ENCODE measurements around the gene CA5A. TPM values are rescaled to one million over a fixed set of nuclear protein-coding genes. Genes with fewer than 3 reads are reported as not detected.
A peak's percentile ranks its signal among the peaks of the same experiment; 100 is the strongest.

The CA5A gene
- total and polyA plus RNA-seq, 2 of the 13 experiments (the other 11 are each of a cell fraction or from before 2014, with no cell fraction given) = 66.8 to 106 TPM

DNA sequence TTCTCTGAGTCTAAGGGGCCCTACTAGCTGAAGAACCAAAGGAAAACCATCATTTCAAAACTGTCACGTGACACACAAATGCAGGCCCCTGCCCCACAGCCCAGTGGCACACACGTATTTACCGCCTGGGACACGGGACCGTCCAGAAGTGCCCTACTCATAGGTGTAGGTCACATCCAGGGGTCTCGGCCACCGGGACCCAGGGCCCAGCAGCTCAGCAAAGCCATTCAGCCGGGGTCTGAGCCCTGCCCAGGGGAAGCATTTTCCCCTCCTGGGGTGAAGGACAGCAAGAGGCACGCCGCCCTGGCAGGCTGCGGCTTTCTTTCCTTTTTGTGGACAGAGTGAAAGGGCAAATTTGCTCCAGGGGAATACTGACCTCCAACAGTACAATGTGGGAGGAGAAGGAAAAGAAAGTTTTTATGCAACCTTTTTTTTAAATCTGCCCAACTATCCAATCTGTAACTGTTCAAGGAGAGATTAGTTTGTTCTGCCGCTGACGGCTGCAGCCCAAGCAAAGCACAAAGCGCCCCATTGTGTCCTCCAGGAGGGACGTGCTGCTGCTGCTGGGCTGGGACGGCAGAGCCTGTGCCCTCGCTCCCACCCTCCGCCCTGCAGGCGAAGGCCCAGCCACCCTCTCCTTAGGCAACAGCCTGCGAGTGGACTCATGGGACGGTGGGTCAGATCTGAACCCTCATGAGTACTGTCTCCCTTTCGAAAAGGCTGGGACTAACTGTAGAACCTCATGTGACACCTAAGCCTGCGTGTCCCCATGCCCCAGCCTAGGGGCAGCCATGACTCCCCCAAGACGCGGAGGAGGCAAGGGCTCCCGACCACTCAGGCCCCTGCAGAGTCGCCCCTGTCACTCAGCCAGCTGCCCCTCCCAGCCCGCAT, 88.3 kb downstream of the CA5A start (continued):
- peak; percentile 51; the same call in 1 of the 2 replicates for TF ChIP-seq CSRNP1 (CRISPR knock-in tag; IDR thresholded peaks at IDR 0.05)
- TF ChIP-seq ZSCAN22 (CRISPR knock-in tag; IDR thresholded peaks at IDR 0.05) = peak; percentile 85; the same call in 1 of the 2 replicates
- TF ChIP-seq ZNF224 (CRISPR knock-in tag; IDR thresholded peaks at IDR 0.05) = no peak
- TF ChIP-seq RELA (CRISPR knock-in tag; IDR thresholded peaks at IDR 0.05) = peak; percentile 24; the same call in 1 of the 2 replicates
- TF ChIP-seq, protein P1, sequence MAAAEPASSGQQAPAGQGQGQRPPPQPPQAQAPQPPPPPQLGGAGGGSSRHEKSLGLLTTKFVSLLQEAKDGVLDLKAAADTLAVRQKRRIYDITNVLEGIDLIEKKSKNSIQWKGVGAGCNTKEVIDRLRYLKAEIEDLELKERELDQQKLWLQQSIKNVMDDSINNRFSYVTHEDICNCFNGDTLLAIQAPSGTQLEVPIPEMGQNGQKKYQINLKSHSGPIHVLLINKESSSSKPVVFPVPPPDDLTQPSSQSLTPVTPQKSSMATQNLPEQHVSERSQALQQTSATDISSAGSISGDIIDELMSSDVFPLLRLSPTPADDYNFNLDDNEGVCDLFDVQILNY (CRISPR knock-in tag; conservative IDR thresholded peaks at IDR 0.05) = 0 out of 2 replicates have a peak, but pooled peaks have one; percentile 35
- TF ChIP-seq FOXA3 (CRISPR knock-in tag; IDR thresholded peaks at IDR 0.05) = peak; percentile 70
- peak; percentile 77; the same call in 1 of the 2 replicates for TF ChIP-seq BRCA1 (CRISPR knock-in tag; IDR thresholded peaks at IDR 0.05)
- TF ChIP-seq KAT2B (IDR thresholded peaks at IDR 0.05; ENCODE audit: borderline replicate concordance, low read depth, low read length) = no peak
- peak; percentile 68 for TF ChIP-seq ZMYM3 (CRISPR knock-in tag; IDR thresholded peaks at IDR 0.05)
- peak; percentile 45 for TF ChIP-seq ZNF280B (CRISPR knock-in tag; IDR thresholded peaks at IDR 0.05; ENCODE audit: borderline replicate concordance)
- TF ChIP-seq ADNP (CRISPR knock-in tag; IDR thresholded peaks at IDR 0.05) = no peak
- peak; percentile 65; the same call in 1 of the 2 replicates for TF ChIP-seq JDP2 (CRISPR knock-in tag; IDR thresholded peaks at IDR 0.05; ENCODE audit: borderline replicate concordance)
- TF ChIP-seq ARID4A (CRISPR knock-in tag; IDR thresholded peaks at IDR 0.05; ENCODE audit: borderline replicate concordance) = peak; percentile 65; the same call in 1 of the 2 replicates
- peak; percentile 86 to 89 for TF ChIP-seq EP300 (IDR thresholded peaks at IDR 0.05; ENCODE audit: low read depth in 2 of 2, low read length in 2 of 2)
- peak; percentile 63 for TF ChIP-seq EP300 (CRISPR knock-in tag; IDR thresholded peaks at IDR 0.05; ENCODE audit: borderline replicate concordance)
